Naive thymus-derived CD4-positive, alpha-beta T cell (primary cell): ENCODE data around the gene NEURL1. TPM values are rescaled to one million over a fixed set of nuclear protein-coding genes. Genes with fewer than 3 reads are reported as not detected.

Source experiments
- ATAC-seq: fragments of 150-1000 bp; cut with Tn5 transposase; 2 replicates; pipeline ENCODE4 v1.10.0; 2021; ENCODE audit warnings: mild to moderate bottlenecking, moderate library complexity
- CTCF ChIA-PET: fragments of 350-600 bp; sonication (Branson Sonifier 250); formaldehyde crosslinking; loops from one replicate; lab custom pipeline; 2021; ENCODE audit warnings: antibody characterized with exemption; lab: Charles Lee
- POLR2A ChIA-PET: fragments of 350-600 bp; sonication (Branson Sonifier 250); formaldehyde crosslinking; loops from one replicate; lab custom pipeline; 2021; ENCODE audit warnings: antibody characterized with exemption, inconsistent platforms; lab: Charles Lee
- DNase-seq, 9 donors: peaks; one replicate each; pipeline versions ENCODE4 v3.0.0 to v3.0.0-alpha.2; 2020 to 2022; ENCODE audit warnings: mixed read lengths in 1 of 9
- H3K27ac ChIP-seq: one replicate; pipeline ENCODE4 v1.7.0; 2013; ENCODE audit warnings: mild to moderate bottlenecking, low read depth, low read length, moderate library complexity
- H3K27me3 ChIP-seq, 2 donors: one replicate each; pipeline ENCODE4 v1.7.0; 2013; ENCODE audit warnings: low read length in 2 of 2, mild to moderate bottlenecking in 2 of 2, moderate library complexity in 2 of 2; ENCODE audit not compliant: control insufficient read depth in 2 of 2, insufficient read depth in 2 of 2
- H3K36me3 ChIP-seq, 3 experiments: 1 replicate in 2 of 3; 2 replicates in 1 of 3; pipeline ENCODE4 v1.7.0; 2013; ENCODE audit warnings: low read length in 3 of 3, mild to moderate bottlenecking in 3 of 3, moderate library complexity in 1 of 3; ENCODE audit not compliant: insufficient read depth in 3 of 3, control insufficient read depth in 2 of 3
- H3K4me1 ChIP-seq, 2 donors: one replicate each; pipeline ENCODE4 v1.7.0; 2013; ENCODE audit warnings: low read length in 2 of 2, mild to moderate bottlenecking in 2 of 2, moderate library complexity in 1 of 2; ENCODE audit not compliant: control insufficient read depth in 2 of 2, insufficient read depth in 2 of 2
- H3K4me3 ChIP-seq: 2 replicates; pipeline ENCODE4 v1.7.0; 2013; ENCODE audit warnings: mild to moderate bottlenecking, low read length
- H3K9me3 ChIP-seq, 3 experiments: 1 replicate in 2 of 3; 2 replicates in 1 of 3; pipeline ENCODE4 v1.7.0; 2013; ENCODE audit warnings: low read length in 3 of 3; ENCODE audit not compliant: control insufficient read depth in 2 of 3
- H3K27ac Mint-ChIP-seq, 9 donors: one replicate each; pipeline ENCODE4 v1.8.0; 2020 to 2022; ENCODE audit warnings: mixed read lengths in 9 of 9, mild to moderate bottlenecking in 8 of 9, moderate library complexity in 5 of 9, inconsistent platforms in 2 of 9
- H3K27me3 Mint-ChIP-seq, 5 donors: one replicate each; pipeline ENCODE4 v1.8.0; 2021 to 2022; ENCODE audit warnings: mixed read lengths in 5 of 5, mild to moderate bottlenecking in 1 of 5
- H3K36me3 Mint-ChIP-seq, 5 donors: one replicate each; pipeline ENCODE4 v1.8.0; 2020 to 2022; ENCODE audit warnings: mixed read lengths in 5 of 5, mild to moderate bottlenecking in 3 of 5, inconsistent platforms in 1 of 5
- H3K4me1 Mint-ChIP-seq, 7 donors: one replicate each; pipeline ENCODE4 v1.8.0; 2020 to 2022; ENCODE audit warnings: mixed read lengths in 7 of 7, mild to moderate bottlenecking in 3 of 7, inconsistent platforms in 1 of 7
- H3K4me3 Mint-ChIP-seq, 10 donors: one replicate each; pipeline ENCODE4 v1.8.0; 2020 to 2022; ENCODE audit warnings: mild to moderate bottlenecking in 10 of 10, mixed read lengths in 10 of 10, moderate library complexity in 6 of 10, inconsistent platforms in 2 of 10
- H3K9me3 Mint-ChIP-seq, 11 donors: one replicate each; pipeline ENCODE4 v1.8.0; 2020 to 2022; ENCODE audit warnings: mixed read lengths in 11 of 11, mild to moderate bottlenecking in 4 of 11, inconsistent platforms in 1 of 11, moderate library complexity in 1 of 11
- intact Hi-C, 2 donors: fragments of 100-400 bp; cut with micrococcal nuclease; formaldehyde crosslinking; loops; one replicate each; pipeline ENCODE4 v1.15.1; 2023
- polyA plus RNA-seq, 2 donors: library from polyadenylated mRNA; unstranded; fragments of 300-500 nt; fragmentation: Illumina TruSeq; gene quantifications; one replicate each; pipeline ENCODE4 v1.2.3, GENCODE V29; 2021
- total RNA-seq, 6 experiments: library from RNA in 5 of 6; stranded (reverse) in 5 of 6; gene quantifications; 1 replicate in 5 of 6; 2 replicates in 1 of 6; pipeline ENCODE4 v1.2.3 and lab custom pipeline; 2021 to 2026

NEURL1 gene
- total and polyA plus RNA-seq, 7 experiments from 2014 or later, result 0.76 to 9.2 (median 1.1) TPM

DNA sequence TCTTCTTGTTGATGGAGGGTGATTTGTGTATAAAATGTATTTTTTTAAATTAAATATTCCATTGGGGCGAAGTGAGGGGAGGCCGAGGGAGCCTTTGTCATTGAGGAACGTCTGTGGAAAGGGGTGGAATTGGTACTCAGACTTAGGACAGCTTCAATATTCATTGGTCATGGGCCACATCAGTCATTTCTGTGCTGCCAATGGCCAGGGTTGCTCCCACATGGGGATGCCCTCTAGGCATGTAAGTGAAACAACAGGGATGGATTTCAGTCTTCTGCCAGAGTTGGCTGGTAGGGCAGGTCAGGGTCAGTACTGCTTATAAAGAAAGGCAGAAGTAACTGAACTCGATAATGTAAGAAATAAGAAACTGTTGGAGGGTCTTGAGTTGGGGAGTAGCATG lies 47.2 kb downstream of the NEURL1 start:
- intact Hi-C loops, result loop anchor here in 1 of 2 donors (5.0 kb wide), 1 partner anchor 33 kb away; no protein-coding TSS in a partner anchor
- peaks cover 0 to 10% of the 10 kb centered on the region in 2 donors for H3K4me1 ChIP-seq
- H3K4me1 Mint-ChIP-seq, result peaks cover 4 to 15% (median 10%) of the 10 kb centered on the region in 7 donors
- no peak overlapping the region for H3K27ac ChIP-seq
- H3K27ac Mint-ChIP-seq, result no peak overlapping the region
- no peak overlapping the region for H3K4me3 ChIP-seq
- POLR2A ChIA-PET, result no interaction called here
- no peak overlapping the region for H3K4me3 Mint-ChIP-seq
- peaks cover 16 to 31% (median 25%) of the 10 kb centered on the region in 5 donors for H3K27me3 Mint-ChIP-seq
- H3K36me3 ChIP-seq, result no peaks in the 10 kb centered on the region
- H3K9me3 ChIP-seq, result no peaks in the 10 kb centered on the region
- CTCF ChIA-PET, result no interaction called here
- no peaks in the 10 kb centered on the region for H3K27me3 ChIP-seq
- H3K9me3 Mint-ChIP-seq, result no peaks in the 10 kb centered on the region
- ATAC-seq, result no peak
- DNase-seq, result no peak
- H3K36me3 Mint-ChIP-seq, result no peaks in the 10 kb centered on the region

DNA sequence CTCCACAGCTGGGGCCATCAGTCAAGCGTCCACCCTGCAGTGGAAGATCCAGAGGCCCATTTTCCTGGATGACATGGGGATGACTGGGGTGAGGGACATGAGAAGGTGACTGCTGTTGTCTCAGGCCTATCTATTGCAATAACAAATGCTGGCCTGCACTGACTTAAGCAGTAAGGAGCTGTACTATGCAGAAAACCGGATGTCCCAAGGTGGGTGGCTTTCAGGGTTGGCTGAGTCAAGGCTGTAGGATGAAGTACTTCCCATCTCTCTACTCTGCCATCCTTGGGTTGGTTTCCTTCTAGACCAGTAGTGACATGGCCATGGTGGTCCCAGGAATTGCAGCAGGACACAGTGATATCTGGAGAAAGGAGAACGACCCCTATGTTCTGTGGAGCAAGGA lies 48.1 kb downstream of the NEURL1 start:
- ATAC-seq, result no peak
- ChIA-PET POLR2A (no interaction called here), CTCF (no interaction called here)
- intact Hi-C loops, result loop anchor here (1.0 to 5.0 kb wide), 2 partner anchors 34 to 124 kb away; no protein-coding TSS in a partner anchor
- no peaks in the 10 kb centered on the region for H3K36me3 Mint-ChIP-seq
- H3K36me3 ChIP-seq, result no peaks in the 10 kb centered on the region
- no peak overlapping the region for H3K4me3 Mint-ChIP-seq
- H3K9me3 ChIP-seq, result no peaks in the 10 kb centered on the region
- no peak for DNase-seq
- H3K27me3 Mint-ChIP-seq, result peaks cover 16 to 30% (median 25%) of the 10 kb centered on the region in 5 donors
- H3K27ac Mint-ChIP-seq, result no peak overlapping the region
- no peak overlapping the region for H3K4me3 ChIP-seq
- peaks cover 4 to 15% (median 10%) of the 10 kb centered on the region in 7 donors for H3K4me1 Mint-ChIP-seq
- H3K27me3 ChIP-seq, result no peaks in the 10 kb centered on the region
- no peaks in the 10 kb centered on the region for H3K9me3 Mint-ChIP-seq
- H3K4me1 ChIP-seq, result peaks cover 0 to 10% of the 10 kb centered on the region in 2 donors
- no peak overlapping the region for H3K27ac ChIP-seq

DNA sequence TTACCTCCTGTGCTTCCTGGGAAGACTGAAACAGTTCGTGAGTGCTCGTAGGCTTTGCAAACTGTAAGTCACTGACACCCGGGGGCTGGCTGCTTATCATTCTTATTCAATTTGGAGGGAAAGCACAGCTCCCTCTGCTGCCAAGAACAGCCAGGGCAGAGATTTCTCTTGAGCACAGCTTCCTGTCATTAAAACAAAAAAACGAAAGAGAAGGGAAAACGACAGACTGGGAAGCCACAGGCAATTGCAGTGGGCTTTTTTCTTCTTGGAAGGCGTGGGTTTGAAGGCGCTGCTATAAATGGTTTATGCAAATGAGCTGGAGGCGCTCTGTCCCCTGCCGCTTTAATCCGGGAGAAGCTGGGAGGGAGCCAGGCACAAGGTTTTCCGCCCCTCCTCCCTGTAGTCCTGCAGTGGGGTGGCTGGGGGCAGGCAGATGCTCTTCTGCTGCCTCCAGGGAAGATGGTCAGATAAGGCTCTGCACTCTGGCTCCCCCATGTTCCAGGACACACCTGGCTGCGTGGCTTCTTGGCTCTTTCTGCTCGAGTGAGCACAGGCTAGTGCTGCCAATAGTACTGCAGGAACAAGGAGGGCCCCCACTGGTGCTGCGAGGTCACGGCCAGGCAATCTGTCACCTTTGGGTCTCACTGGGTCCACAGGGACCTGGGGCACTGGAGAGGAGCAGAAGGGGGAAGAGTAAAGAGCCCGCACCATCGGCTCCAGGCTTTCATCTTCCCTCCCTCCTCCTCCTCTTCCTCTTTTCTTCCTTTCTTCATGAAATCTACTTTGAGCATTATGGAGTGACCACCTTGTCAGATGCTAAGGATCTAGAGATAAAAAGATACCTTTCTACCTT lies 49.5 kb downstream of the NEURL1 start:
- peaks cover 16 to 22% (median 18%) of the 10 kb centered on the region in 5 donors for H3K27me3 Mint-ChIP-seq
- intact Hi-C loops, result loop anchor here (1.0 to 5.0 kb wide), 2 partner anchors 36 to 126 kb away; no protein-coding TSS in a partner anchor
- no peaks in the 10 kb centered on the region for H3K9me3 Mint-ChIP-seq
- no peaks in the 10 kb centered on the region for H3K36me3 Mint-ChIP-seq
- POLR2A ChIA-PET, result no interaction called here
- H3K4me3 Mint-ChIP-seq, result peak overlapping the region; percentile 70 to 91 (median 84)
- peak overlapping the region in 7 of 9 donors; percentile 2 to 76 (median 46) for H3K27ac Mint-ChIP-seq
- CTCF ChIA-PET, result no interaction called here
- Histone ChIP-seq H3K4me3 (peak overlapping the region; percentile 54), H3K4me1 (peaks cover 0 to 10% of the 10 kb centered on the region in 2 donors), H3K36me3 (no peaks in the 10 kb centered on the region), H3K27ac (no peak overlapping the region), H3K27me3 (no peaks in the 10 kb centered on the region), H3K9me3 (no peaks in the 10 kb centered on the region)
- DNase-seq (peak in 4 of 9 donors; percentile 28 to 43 (median 34)), ATAC-seq (peak; percentile 54)
- H3K4me1 Mint-ChIP-seq, result peaks cover 4 to 15% (median 10%) of the 10 kb centered on the region in 7 donors

DNA sequence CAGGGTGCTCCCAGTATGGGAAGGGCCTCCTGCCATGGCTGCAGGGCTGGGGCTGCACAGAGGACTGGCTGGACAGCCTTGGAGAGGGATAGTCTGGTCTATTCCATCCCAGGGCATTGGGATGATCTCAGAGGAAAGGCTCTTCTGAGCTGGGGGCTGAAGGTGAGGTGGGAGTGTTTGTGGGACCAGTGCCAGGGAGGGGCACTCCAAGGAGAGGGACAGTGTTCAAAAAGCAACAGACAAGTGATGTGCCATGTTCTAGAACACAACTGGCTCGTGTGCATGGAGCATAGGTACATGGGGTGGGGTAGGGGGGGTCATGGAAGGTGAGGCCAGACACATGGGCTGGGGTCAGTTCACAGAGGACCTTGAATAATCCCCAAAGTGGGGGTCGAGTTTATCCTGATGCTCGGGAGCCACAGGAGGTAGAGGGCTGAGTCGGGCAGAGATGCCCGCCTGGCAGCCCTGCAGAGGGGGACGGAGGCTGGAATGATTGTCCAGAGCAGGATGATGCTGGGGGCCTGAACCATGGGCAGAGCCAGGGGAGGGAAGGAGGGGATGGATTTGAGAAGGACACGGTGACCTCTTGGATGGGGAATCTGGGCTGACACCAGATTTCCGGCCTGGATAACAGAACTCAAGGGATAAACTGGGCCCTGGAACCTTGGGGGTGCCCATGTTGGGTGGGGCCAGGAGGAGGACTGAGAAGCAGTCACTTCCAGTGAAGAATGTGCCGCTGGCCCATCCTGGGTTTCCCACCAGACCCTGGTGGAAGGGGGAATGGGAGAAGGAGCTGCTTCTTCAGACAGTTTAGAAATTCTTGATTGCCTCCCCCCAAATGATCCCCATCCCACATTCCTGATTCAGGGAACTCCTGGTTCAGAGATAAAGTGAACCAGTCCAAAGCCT lies 50.4 kb downstream of the NEURL1 start:
- Mint-ChIP-seq H3K27ac (peak overlapping the region in 2 of 9 donors; percentile 36 to 76), H3K27me3 (peaks cover 16 to 22% (median 18%) of the 10 kb centered on the region in 5 donors), H3K4me3 (peak overlapping the region in 9 of 10 donors; percentile 58 to 86 (median 81)), H3K36me3 (no peaks in the 10 kb centered on the region), H3K4me1 (peaks cover 4 to 15% (median 10%) of the 10 kb centered on the region in 7 donors), H3K9me3 (no peaks in the 10 kb centered on the region)
- no peak overlapping the region for H3K27ac ChIP-seq
- ChIA-PET POLR2A (no interaction called here), CTCF (no interaction called here)
- H3K4me3 ChIP-seq, result no peak overlapping the region
- intact Hi-C loops, result loop anchor here in 1 of 2 donors (5.0 kb wide), 1 partner anchor 37 kb away; no protein-coding TSS in a partner anchor
- no peaks in the 10 kb centered on the region for H3K27me3 ChIP-seq
- peaks cover 0 to 10% of the 10 kb centered on the region in 2 donors for H3K4me1 ChIP-seq
- no peak for DNase-seq
- no peaks in the 10 kb centered on the region for H3K36me3 ChIP-seq
- ATAC-seq, result no peak
- H3K9me3 ChIP-seq, result no peaks in the 10 kb centered on the region

DNA sequence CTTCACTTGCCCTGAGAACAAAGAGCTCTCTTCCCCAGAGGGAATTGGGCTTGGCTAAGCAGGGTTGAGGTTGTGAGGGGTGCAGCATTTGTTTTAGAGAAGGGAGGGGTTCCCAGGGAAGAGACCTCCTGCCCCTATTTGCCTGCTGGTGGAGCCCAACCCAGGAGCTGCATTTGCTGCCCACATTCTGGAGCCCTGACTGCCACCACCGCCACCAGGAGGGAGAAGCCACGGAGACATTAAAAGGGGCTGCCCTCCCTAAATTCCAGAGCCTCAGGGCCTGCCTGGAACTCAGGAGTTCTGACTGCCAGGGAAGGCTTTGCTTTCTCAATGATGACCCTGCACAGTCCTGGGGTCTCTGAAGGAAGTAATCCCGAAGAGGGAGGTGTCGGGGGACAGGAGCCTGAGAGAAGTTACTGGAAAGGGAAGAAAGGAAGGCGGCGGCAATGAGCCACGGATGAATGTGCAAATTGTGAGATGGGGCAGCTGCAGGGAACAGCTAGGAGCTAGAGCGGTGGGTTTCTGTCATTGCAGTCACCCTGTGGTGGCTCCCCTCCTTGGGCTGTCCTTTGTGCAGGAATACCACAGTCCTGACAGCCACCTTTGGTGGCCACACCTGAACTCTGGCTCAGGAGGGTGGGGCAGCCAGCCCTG lies 51.3 kb downstream of the NEURL1 start:
- H3K4me1 Mint-ChIP-seq, result peaks cover 4 to 15% (median 10%) of the 10 kb centered on the region in 7 donors
- Histone ChIP-seq H3K36me3 (no peaks in the 10 kb centered on the region), H3K9me3 (no peaks in the 10 kb centered on the region), H3K27ac (no peak overlapping the region), H3K4me3 (no peak overlapping the region), H3K4me1 (peaks cover 0 to 10% of the 10 kb centered on the region in 2 donors), H3K27me3 (no peaks in the 10 kb centered on the region)
- DNase-seq, result no peak
- no peak for ATAC-seq
- intact Hi-C loops, result loop anchor here in 1 of 2 donors (5.0 kb wide), 1 partner anchor 37 kb away; no protein-coding TSS in a partner anchor
- H3K36me3 Mint-ChIP-seq, result no peaks in the 10 kb centered on the region
- no peak overlapping the region for H3K4me3 Mint-ChIP-seq
- ChIA-PET POLR2A (no interaction called here), CTCF (no interaction called here)
- H3K27me3 Mint-ChIP-seq, result peaks cover 6 to 15% (median 11%) of the 10 kb centered on the region in 5 donors
- H3K9me3 Mint-ChIP-seq, result no peaks in the 10 kb centered on the region
- no peak overlapping the region for H3K27ac Mint-ChIP-seq

DNA sequence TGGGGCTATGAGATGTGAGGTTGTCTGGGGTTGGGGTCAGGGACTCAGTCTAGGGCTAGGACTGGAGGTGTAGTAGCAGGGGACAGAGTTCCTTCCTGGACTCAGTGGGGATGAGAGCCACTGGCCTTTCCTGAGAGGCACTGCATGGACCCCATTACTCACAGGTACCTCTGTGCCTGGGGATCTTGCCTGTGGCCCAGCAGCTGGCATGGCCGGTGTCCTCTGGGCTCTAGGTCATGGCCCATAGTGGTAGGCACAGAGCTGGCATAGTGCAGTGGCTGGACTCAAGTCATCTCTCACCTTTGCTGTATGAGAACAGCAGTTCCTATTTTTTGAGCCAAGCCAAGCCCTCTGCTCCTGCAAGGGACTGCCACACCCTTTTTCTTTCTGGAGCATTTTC lies 51.9 kb downstream of the NEURL1 start:
- Mint-ChIP-seq H3K36me3 (no peaks in the 10 kb centered on the region), H3K9me3 (no peaks in the 10 kb centered on the region), H3K4me3 (no peak overlapping the region), H3K4me1 (peaks cover 4 to 15% (median 10%) of the 10 kb centered on the region in 7 donors), H3K27ac (no peak overlapping the region), H3K27me3 (peaks cover 4 to 14% (median 9%) of the 10 kb centered on the region in 5 donors)
- intact Hi-C loops, result no loop called here
- no peaks in the 10 kb centered on the region for H3K27me3 ChIP-seq
- peaks cover 0 to 10% of the 10 kb centered on the region in 2 donors for H3K4me1 ChIP-seq
- H3K27ac ChIP-seq, result no peak overlapping the region
- DNase-seq (no peak), ATAC-seq (no peak)
- no peaks in the 10 kb centered on the region for H3K9me3 ChIP-seq
- no peak overlapping the region for H3K4me3 ChIP-seq
- POLR2A ChIA-PET, result no interaction called here
- CTCF ChIA-PET, result no interaction called here
- H3K36me3 ChIP-seq, result no peaks in the 10 kb centered on the region
